Astrocyte of the spinal cord (primary cell): ENCODE data around the gene TSR1.
A peak's percentile ranks its signal among the peaks of the same experiment; 100 is the strongest.

Experiments
- DNase-seq: peaks from one replicate; pipeline ENCODE4 v3.0.0; 2011; ENCODE audit warnings: low read depth, low spot score
- H3K4me3 ChIP-seq: 2 replicates; pipeline ENCODE4 v1.5.1; 2011; ENCODE audit warnings: low read depth, mild to moderate bottlenecking, low read length, moderate library complexity
- in situ Hi-C: cut with HindIII; loops from 2 replicates; pipeline ENCODE4 v1.10.0; 2017; ENCODE audit warnings: low sequenced_read_pairs
- TF ChIP-seq, protein P1 (sequence below): IDR thresholded peaks from 2 replicates; pipeline ENCODE4 v1.5.1; 2012; ENCODE audit warnings: low read depth, mild to moderate bottlenecking, low read length, inconsistent platforms

The TSR1 gene

GRCh38 chr17:2369551-2370210 is 33.4 kb upstream of the TSR1 start:
- in situ Hi-C loops, result no loop called here
- no peak overlapping the region for H3K4me3 ChIP-seq
- TF ChIP-seq, protein P1, sequence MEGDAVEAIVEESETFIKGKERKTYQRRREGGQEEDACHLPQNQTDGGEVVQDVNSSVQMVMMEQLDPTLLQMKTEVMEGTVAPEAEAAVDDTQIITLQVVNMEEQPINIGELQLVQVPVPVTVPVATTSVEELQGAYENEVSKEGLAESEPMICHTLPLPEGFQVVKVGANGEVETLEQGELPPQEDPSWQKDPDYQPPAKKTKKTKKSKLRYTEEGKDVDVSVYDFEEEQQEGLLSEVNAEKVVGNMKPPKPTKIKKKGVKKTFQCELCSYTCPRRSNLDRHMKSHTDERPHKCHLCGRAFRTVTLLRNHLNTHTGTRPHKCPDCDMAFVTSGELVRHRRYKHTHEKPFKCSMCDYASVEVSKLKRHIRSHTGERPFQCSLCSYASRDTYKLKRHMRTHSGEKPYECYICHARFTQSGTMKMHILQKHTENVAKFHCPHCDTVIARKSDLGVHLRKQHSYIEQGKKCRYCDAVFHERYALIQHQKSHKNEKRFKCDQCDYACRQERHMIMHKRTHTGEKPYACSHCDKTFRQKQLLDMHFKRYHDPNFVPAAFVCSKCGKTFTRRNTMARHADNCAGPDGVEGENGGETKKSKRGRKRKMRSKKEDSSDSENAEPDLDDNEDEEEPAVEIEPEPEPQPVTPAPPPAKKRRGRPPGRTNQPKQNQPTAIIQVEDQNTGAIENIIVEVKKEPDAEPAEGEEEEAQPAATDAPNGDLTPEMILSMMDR, result peak; percentile 16
- no peak for DNase-seq

GRCh38 chr17:2369039-2369438 is 32.8 kb upstream of the TSR1 start:
- DNase-seq, result no peak
- in situ Hi-C loops, result no loop called here
- TF ChIP-seq, protein P1, result no peak
- no peak overlapping the region for H3K4me3 ChIP-seq

DNA sequence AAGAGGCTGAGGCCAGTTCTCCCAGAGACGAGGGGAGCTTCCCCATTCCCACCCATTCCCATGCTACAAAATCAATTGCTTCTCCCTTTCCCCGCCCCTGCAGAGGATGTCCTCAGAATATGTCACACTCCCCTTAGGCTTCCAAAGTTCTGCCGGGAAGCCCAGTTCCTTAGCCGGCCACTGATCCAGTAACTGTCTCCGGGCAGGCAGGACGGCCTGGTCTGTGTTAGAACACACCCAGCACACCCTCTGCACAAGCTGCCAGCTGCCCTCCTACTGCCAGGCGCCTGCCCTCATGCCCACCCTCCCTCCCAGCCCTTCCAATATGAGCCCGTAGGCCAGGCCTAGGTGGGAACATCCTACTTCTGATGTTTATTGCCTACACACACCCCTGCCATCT is 32.1 kb upstream of the TSR1 start:
- no peak for DNase-seq
- in situ Hi-C loops, result no loop called here
- no peak overlapping the region for H3K4me3 ChIP-seq
- TF ChIP-seq, protein P1, result no peak

GRCh38 chr17:2366747-2367494 is 30.7 kb upstream of the TSR1 start:
- peak; percentile 15 for DNase-seq
- in situ Hi-C loops, result no loop called here

GRCh38 chr17:2365132-2365531 is 28.9 kb upstream of the TSR1 start:
- no peak for DNase-seq
- H3K4me3 ChIP-seq, result no peak overlapping the region
- TF ChIP-seq, protein P1, result no peak
- in situ Hi-C loops, result no loop called here

More at GRCh38 chr17:2366747-2367494, 30.7 kb upstream of the TSR1 start:
- H3K4me3 ChIP-seq, result no peak overlapping the region
- TF ChIP-seq, protein P1, result peak; percentile 49

GRCh38 chr17:2364763-2365116 is 28.5 kb upstream of the TSR1 start:
- no peak overlapping the region for H3K4me3 ChIP-seq
- no peak for DNase-seq
- TF ChIP-seq, protein P1, result no peak
- in situ Hi-C loops, result no loop called here
